Activated CD8-positive, alpha-beta memory T cell treated with anti-CD3 and anti-CD28 coated beads for 36 hours (primary cell): ENCODE results near the gene SF3B4. TPM values are rescaled to one million over a fixed set of nuclear protein-coding genes. Genes with fewer than 3 reads are reported as not detected.
"Not testable (repeated sequence)": the region's sequence is repeated elsewhere in the genome, so short reads cannot be mapped to it uniquely, and the experiment has no call there.

Experiments used
- CTCF ChIA-PET: fragments of 350-600 bp; sonication (Branson Sonifier 250); formaldehyde crosslinking; loops from one replicate; lab custom pipeline; 2021; ENCODE audit warnings: antibody characterized with exemption; lab: Charles Lee
- POLR2A ChIA-PET: fragments of 350-600 bp; sonication (Branson Sonifier 250); formaldehyde crosslinking; loops from one replicate; lab custom pipeline; 2021; ENCODE audit warnings: antibody characterized with exemption; lab: Charles Lee
- total RNA-seq, 2 experiments: library from RNA; stranded (reverse); gene quantifications; one replicate each; pipeline ENCODE4 v1.2.3, GENCODE V29; 2021

The SF3B4 gene
- 100 to 1,000 TPM; 107 TPM for total RNA-seq

DNA sequence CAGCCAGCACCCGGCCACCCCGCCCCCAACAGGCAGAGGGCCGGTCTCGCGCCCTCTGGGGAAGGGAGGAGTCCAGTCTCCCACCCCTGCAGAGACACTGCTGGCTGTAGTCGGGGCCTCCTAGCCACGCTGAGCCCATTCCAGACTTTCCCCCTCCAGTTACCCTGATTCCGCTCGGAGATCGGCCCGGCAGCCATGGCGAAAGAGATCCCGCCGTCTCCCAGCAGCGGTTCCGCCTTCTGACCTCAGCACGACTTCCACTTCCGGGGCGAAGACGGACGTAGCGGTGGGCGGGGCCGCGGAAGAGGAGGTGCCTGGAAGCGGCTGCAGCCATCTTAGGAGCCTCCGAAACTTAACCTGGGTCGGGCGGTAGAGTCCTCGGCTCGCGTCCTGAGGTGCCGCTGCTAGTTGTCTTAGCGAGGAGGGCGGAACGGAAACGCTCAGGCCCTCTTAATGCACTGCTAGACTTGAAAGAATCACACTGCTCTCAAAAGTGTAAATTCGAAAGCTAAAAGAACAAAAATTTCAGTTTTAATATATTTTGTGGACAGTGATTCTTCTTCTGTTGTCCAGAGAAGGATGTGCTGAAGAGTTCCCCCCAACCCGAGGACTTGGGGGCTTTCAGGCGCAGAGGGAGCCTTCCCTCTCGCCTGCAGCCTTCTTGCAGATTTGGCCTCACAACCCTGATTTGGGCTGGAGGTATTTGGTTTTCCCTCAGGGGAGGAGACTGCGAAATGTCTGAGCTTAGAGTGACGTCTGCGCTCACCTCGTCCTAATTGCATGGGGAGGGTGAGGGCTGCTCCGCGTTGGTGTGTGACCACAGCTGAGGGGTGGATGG, at the start of gene SF3B4:
SF3B4 (minus strand) TSS at position 241 of the 838 bp plus-strand sequence; CDS start at position 197, 44 bp downstream.
- CTCF ChIA-PET, result interaction anchor here (1.0 kb wide), 1 partner anchor 40 kb away, joined by 3 read pairs; a partner anchor contains a TSS
- POLR2A ChIA-PET, result interaction anchor here (0.6 to 1.1 kb wide), 4 partner anchors 11 to 256 kb away, joined by 3 to 13 read pairs (median 4); a partner anchor contains a TSS

DNA sequence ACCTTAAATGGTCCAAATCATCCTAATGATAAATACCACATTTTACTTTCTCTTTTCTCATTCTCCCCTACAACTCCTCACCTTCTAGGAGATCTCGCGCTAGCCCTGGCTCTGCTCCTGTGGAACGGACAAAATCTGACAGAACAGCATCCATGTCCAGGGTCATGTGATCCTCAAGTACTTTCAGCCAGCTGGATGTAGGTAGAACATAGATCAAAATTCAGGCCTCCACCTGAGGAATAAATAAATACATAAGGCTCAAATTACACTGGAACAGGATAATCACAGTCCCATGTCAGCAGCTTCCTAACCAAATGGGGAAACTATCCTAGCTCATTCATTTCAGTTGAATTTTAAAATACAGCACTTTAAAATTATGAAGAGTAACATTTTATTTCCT, 49.7 kb upstream of the SF3B4 start:
- POLR2A ChIA-PET, result no interaction called here
- CTCF ChIA-PET, result interaction anchor here (0.5 kb wide), 1 partner anchor 69 kb away, joined by 4 read pairs; no protein-coding TSS in a partner anchor

DNA sequence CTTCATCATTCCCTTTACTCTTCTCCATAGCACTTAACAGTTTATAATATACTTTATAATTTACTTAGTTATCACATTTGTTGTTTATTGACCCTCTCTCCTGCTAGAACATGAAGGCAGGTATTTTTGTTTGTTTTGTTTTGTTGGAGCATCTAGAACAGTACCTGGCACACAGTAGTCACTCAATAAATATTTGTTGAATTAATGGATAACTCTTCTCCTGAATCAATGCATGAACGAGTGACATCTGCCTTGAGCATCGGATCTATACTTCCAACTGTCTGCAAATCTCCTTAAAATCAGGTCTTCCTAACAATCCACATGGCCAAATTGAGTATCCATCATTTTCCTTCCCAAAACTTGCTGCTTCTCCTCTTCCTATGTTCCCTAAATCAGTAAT, 44.9 kb upstream of the SF3B4 start:
- ChIA-PET CTCF (no interaction called here), POLR2A (no interaction called here)

- CTCF ChIA-PET, result interaction anchor here (0.6 kb wide), 1 partner anchor 42 kb away, joined by 6 read pairs; no protein-coding TSS in a partner anchor
- POLR2A ChIA-PET, result no interaction called here
Observed at GRCh38 chr1:149967646-149968045, 40.0 kb upstream of the SF3B4 start.

GRCh38 chr1:149967041-149967440, 39.4 kb upstream of the SF3B4 start:
- ChIA-PET POLR2A (no interaction called here), CTCF (interaction anchor here (0.6 kb wide), 2 partner anchors 43 to 125 kb away, joined by 3 to 6 read pairs; no protein-coding TSS in a partner anchor)

DNA sequence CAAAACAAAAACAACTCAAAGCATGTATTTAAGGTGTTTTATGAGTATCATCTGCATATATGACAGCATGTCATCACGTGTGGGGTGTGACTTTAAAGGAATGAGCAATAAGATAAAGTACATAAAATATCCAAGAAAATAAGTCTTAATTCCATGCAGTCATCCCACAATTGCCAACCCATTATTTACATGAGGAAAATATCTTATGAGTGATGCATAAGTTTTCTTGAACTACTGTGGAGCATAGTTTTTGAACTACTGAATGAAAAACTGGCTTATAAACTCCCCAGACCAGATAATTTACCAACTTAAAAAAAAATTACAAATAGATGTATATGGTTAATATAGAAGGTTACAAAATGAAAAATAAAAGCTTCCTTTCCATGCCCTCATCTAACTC, 38.8 kb upstream of the SF3B4 start:
- ChIA-PET POLR2A (no interaction called here), CTCF (interaction anchor here (0.6 kb wide), 2 partner anchors 126 to 230 kb away, joined by 3 read pairs; no protein-coding TSS in a partner anchor)

GRCh38 chr1:149965440-149965839, 37.8 kb upstream of the SF3B4 start:
- CTCF ChIA-PET, result interaction anchor here (0.9 kb wide), 1 partner anchor 85 kb away, joined by 3 read pairs; no protein-coding TSS in a partner anchor
- POLR2A ChIA-PET, result no interaction called here

DNA sequence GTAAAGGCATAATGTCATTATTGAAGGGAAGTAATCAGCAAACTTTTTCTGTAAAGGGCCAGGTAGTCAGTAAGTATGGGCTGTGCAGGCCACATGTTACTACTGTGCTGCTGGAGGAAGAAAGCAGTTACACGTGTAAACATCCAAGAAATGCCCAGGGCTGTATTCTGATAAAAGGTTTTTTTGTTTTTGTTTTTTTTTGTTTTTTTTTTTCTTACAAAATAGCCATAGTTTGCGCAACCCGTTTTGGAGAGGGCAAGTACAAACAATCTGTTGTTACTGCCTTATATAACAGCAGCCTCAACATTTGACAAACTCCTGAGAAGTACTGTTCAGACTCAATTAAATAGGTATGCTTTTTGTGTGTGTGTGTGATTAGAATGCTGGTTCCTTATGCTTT, 35.8 kb upstream of the SF3B4 start:
- POLR2A ChIA-PET, result no interaction called here
- CTCF ChIA-PET, result no interaction called here

GRCh38 chr1:149962736-149963135, 35.1 kb upstream of the SF3B4 start:
- ChIA-PET POLR2A (no interaction called here), CTCF (interaction anchor here (0.6 to 2.8 kb wide), 7 partner anchors 11 to 224 kb away, joined by 3 to 11 read pairs (median 3); partner anchors contain the start of genes OTUD7B and VPS45)

DNA sequence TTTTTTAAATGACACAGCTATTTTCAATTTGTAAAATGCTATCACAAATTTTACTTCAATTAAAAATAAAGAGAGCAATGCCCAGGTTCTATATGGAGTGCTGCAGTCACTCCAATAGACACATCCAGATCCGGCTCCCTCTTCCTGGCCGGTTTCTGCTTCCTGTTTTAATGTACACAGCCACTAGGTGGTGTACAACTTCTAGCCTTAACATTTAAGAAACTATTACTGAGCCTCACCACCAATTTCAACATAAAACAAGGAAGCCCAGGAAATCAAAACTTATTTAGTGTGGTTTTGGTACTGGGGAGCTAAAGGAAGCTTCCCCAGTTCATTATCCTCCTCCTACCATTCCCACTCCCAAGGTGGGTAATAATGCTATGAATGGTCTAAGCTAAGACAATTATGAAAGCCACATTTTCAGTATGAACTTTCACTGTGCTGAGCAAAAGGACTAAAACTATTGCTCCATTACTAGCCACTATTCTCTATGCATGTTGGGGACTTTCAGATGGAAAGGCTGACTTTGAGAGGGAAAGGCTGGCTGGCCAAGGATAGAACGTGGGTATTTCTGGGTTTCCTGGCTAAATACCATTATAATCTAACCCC, 34.5 kb upstream of the SF3B4 start:
- ChIA-PET CTCF (interaction anchor here (0.6 to 2.8 kb wide), 9 partner anchors 12 to 294 kb away, joined by 3 to 11 read pairs (median 3); partner anchors contain the start of genes OTUD7B and VPS45), POLR2A (no interaction called here)

- CTCF ChIA-PET, POLR2A ChIA-PET: not testable (repeated sequence)
Observed at GRCh38 chr1:149957548-149957947, 29.9 kb upstream of the SF3B4 start.

DNA sequence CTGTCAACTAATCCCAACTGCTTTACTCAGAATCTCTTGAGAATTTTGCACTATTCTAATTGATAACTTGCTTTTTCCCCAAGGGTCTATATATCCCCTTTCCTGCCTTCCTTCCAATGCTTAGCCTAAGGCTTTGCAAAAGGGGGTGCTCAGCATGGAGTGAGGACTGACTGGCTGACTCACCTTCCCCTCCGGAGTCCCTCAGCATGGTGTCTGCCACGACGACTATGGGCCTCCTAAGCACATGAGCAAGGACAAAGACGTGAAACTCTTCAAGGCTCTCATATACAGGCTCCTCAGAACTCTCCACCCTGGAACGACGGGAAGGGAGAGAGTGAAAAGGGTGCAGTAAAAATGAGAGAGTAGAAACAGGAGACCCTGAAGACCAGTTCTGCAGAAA, 22.3 kb upstream of the SF3B4 start:
- ChIA-PET POLR2A (interaction anchor here (0.6 to 0.9 kb wide), 2 partner anchors 77 to 966 kb away, joined by 7 read pairs; no protein-coding TSS in a partner anchor), CTCF (interaction anchor here (0.6 kb wide), 1 partner anchor 165 kb away, joined by 3 read pairs; no protein-coding TSS in a partner anchor)

GRCh38 chr1:149945206-149945605, 17.6 kb upstream of the SF3B4 start:
- ChIA-PET POLR2A (interaction anchor here (0.6 kb wide), 1 partner anchor 45 kb away, joined by 4 read pairs; no protein-coding TSS in a partner anchor), CTCF (no interaction called here)

- ChIA-PET POLR2A (no interaction called here), CTCF (interaction anchor here (1.5 kb wide), 1 partner anchor 18 kb away, joined by 4 read pairs; no protein-coding TSS in a partner anchor)
Observed at GRCh38 chr1:149942885-149943284, 15.3 kb upstream of the SF3B4 start.

- ChIA-PET POLR2A (no interaction called here), CTCF (no interaction called here)
Observed at GRCh38 chr1:149942207-149942606, 14.6 kb upstream of the SF3B4 start.

DNA sequence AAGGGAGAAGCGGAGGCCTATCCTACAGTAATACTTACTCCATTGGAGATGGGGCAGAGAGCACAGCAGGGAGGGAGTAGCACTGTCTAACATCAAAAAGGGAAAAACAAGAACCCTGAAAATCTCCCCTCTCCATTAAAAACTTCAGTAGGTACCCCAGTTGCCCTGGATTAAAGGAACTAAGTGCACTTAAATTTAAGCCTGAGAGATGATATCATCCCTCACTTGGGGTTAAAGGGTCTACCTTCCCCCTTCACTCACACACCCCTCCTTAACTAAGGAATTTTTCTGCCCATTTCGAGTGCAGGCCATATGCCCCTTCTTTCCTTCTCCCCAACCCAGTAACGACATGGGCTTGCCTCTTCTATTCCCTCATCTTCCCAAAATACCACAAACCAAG, 12.8 kb upstream of the SF3B4 start:
- CTCF ChIA-PET, result no interaction called here

DNA sequence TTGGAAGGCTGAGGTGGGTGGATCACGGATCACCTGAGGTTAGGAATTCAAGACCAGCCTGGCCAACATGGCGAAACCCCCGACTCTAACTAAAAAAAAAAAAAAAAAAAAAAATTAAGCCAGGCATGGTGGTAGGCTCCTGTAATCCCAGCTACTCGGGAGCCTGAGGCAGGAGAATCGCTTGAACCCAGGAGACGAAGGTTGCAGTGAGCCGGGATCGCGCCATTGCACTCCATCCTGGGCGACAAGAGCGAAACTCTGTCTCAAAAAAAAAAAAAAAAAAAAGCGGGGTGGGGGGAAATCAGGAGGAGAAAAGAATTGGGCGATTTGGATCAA, 11.0 kb upstream of the SF3B4 start:
- ChIA-PET CTCF (interaction anchor here (1.5 kb wide), 1 partner anchor 39 kb away, joined by 3 read pairs; no protein-coding TSS in a partner anchor), POLR2A (interaction anchor here (0.8 to 1.0 kb wide), 4 partner anchors 9 to 248 kb away, joined by 3 to 4 read pairs (median 3); no protein-coding TSS in a partner anchor)

More for the DNA sequence above, 12.8 kb upstream of the SF3B4 start:
- POLR2A ChIA-PET, result no interaction called here

GRCh38 chr1:149937759-149938158, 10.2 kb upstream of the SF3B4 start:
- ChIA-PET POLR2A (interaction anchor here (1.0 to 1.2 kb wide), 2 partner anchors 50 to 249 kb away, joined by 3 to 6 read pairs; a partner anchor contains a TSS), CTCF (interaction anchor here (1.5 kb wide), 1 partner anchor 38 kb away, joined by 3 read pairs; no protein-coding TSS in a partner anchor)

DNA sequence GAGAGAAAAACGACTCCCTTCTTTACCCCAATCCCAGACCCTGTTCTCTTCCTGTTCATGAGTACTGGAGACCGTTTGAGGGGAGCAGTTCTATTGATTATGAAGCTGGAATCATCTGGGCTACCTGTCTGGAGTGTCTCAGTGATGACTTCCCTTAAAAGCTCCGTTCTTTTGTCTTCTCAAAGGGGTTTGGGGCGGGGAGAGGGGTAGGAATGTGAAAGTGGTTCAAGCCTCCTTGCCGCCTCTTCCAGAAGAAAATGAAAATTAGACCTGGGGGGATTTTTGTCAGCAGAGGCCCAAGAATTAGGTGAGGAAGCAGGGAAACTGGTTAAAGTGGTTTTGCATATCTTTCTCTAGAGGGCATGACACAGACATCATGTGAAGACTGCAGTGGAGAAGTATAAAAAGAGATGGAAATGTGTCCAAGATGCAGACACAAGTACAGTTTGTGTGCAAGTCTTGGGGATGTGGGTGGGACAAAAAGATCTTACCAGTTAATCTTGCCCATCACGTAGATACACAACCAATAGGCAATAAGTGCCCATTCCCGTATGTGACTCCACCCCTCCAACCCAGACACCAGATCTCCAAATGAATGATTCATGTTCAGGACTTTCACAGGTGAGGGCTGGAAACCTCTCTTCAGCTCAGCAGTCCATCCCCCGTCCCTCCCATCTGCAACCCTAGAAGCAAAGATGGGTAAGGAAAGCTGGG, 9.5 kb upstream of the SF3B4 start:
- CTCF ChIA-PET, result no interaction called here
- POLR2A ChIA-PET, result interaction anchor here (1.2 kb wide), 1 partner anchor 50 kb away, joined by 6 read pairs; a partner anchor contains a TSS
